Hippocampal formation (tissue), 2 donors: Measurements from ENCODE around the gene SBDS.
"Not testable (repeated sequence)": the region's sequence is repeated elsewhere in the genome, so short reads cannot be mapped to it uniquely, and the experiment has no call there.

Experiments
- DNase-seq, 2 donors: peaks; one replicate each; lab custom pipeline; 2025; lab: John Stamatoyannopoulos, UW

The SBDS gene

DNA sequence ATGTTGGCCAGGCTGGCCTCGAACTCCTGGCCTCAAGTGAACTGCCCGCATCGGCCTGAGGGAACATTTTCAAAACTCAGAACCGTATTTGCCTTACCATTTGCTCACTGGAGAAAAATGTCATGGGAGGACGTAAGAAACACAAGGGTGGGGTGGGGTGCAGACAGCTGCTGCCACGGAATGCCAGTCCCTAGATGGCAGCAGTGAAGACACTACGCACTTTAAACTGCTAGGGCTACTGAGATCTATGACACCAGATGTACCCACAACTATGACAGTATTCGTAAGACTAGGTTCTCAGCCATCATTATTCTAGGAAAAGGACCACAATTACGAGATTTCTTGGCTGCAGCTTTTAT is 716 bp downstream of the SBDS start:
- DNase-seq: peak; percentile 15 to 42

DNA sequence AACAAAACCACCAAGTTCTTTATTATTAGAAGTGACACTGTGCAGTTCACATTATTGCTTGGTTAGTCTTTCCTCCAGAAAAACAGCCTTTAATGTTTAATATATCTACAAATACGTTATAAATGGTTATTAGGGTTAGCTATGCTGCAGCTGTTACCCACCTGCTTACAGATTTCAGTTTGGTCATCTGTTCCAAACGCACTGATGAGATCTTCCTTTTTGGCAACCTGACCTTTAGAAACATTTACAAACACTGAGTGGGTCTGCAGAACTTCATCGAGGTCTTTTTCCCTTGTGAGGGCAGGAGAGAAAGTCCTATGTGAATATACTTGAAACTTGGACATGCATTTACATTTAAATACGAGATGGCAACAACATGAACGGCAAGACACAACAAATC is 1.3 kb downstream of the SBDS start:
- DNase-seq: not testable (repeated sequence)

DNA sequence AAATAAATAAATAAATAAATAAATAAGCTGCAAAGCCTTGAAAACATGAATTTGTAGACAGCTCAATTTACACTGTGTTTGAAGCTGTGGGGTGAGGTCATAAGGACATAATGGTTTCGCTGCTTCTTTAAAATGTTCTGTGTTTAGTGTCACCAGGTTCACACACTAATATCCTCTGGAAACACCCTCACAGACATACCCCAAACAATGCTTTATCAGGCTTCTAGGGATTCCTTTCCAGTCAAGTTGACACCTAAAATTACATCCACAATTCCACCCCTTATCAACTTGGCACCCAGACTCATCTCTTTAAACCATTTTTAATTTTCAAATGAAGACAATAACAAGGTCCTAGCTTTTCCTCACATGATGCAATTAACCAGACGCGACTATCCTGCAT is 5.8 kb downstream of the SBDS start:
- DNase-seq: not testable (repeated sequence)

DNA sequence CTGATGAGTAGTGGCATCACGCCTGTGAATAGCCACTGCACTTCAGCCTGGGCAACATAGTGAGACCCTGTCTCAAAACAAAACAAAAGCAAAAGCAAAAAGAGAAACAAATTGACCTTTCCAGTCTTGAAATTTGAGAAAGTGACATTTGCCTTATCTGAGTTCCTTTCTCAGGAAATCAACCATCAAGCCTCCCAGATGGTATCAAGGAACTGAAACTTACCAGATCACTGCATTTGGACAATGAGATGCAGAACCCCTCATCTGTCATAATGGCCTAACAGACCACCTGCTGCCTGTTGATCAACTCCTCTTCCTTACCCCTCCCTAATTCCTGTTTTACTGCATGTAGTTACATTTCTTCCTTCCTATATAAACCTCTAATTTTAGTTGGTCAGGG is 15.1 kb downstream of the SBDS start:
- DNase-seq: not testable (repeated sequence)

DNA sequence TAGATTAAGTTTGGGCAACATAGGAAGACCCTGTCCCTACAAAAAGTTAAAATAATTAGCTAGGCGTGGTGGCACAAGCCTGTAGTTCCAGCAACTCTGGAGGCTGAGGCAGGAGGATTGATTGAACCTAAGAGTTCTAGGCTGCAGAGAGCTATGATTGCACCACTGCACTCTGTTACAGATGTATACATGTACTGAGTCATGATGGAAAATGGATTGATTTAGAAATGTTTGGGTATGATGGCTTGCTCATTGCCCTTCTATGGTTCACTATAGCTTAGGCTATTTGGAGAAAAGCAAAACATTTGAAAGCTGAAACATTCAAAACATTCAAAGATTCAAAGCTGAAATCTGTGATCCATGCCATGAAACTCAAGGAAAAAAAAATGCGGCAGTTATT is 16.4 kb downstream of the SBDS start:
- not testable (repeated sequence) for DNase-seq

DNA sequence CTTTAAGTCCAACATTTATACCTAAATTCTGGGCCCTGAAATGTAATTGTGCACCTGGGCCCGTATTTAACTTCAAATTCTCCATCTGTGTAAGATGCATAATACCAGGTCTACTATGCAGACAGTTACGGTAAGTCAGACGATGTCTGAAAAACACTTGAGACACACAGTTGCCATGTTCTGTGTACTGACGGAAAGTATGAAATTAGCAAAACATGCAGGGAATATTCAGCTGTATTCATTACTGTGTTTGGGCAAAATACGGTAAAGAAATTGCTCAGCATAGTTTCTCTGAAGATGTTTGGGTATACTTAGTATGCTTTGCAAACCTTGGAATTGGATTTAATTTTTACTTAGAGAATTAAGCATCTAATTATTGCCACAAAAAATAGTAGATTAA is 17.1 kb downstream of the SBDS start:
- not testable (repeated sequence) for DNase-seq

DNA sequence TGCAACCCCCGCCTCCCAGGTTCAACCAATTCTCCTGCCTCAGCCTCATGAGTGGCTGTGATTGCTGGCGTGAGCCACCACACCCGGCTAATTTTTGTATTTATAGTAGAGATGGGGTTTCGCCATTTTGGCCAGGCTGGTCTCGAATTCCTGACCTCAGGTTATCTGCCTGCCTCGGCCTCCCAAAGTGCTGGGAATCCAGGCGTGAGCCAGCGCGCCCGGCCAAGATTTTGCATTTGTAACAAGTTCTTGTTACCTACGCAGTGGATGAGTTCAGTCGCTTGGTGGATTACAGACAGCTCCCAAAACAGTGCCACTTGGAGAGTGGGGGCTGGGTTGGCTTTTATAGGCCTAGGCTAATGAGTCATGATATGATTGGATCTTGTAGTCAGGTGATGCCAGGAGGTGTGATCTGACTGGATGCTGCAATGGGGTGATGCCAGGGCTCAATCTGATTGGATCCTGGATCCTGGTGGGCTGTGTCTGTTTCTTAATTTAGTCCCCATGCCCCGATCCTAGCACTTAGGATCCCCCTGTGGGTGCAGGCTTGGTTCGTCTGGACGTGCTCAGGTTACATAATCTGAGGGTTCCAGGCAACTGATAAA is 20.3 kb downstream of the SBDS start:
- no peak for DNase-seq

DNA sequence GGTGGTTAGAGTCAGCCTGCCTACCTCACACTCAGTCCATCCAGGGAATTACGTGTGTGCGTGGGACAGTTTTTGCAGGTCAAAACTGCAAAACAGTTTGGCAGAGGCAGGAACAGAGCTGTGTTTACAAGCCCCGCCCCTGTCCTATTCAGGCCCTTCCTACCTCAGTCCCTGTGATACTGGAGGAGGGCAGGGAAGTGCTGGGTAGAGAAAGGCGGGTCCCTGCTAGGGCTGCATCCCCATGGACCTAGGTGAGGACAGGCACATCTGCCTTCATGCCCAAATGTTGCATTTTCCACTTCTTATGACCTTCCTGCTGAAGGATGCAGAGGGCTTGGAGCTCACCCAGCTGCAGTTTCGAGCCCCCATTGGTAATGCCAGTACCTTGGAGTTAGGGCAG is 25.1 kb downstream of the SBDS start:
- no peak for DNase-seq

DNA sequence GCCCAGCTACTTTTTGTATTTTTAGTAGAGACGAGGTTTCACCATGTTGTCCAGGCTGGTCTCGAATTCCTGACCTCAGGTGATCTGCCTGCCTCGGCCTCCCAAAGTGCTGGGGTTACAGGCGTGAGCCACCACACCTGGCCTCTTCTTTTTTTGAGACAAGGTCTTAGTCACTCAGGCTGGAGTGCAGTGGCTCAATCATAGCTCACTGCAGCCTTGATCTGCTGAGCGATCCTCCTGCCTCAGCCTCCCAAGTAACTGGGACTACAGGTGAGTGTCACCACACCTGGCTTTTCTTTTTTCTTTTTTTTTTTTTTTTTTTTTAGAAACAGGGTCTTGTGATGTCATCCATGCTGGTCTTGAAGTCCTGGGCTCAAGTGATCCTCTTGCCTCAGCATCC is 26.4 kb downstream of the SBDS start:
- not testable (repeated sequence) for DNase-seq

DNA sequence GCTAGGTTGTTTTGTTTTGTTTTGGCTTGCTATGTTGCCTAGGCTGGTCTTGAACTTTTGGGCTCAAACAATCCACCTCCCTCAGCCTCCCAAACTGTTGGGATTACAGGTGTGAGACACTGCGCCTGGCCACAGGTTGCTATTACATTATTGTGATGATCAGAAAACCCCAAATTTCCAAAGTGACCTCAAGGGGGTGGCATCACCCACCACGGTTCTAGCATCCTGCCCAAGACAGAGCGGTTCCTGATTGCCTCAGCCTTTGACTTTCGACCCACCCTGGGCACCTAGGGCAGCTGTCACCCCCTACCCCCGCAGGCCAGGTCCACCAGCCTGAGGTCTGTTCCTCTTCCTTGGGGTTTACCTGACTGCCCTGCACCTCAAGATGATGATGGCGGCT is 28.4 kb downstream of the SBDS start:
- DNase-seq: no peak

DNA sequence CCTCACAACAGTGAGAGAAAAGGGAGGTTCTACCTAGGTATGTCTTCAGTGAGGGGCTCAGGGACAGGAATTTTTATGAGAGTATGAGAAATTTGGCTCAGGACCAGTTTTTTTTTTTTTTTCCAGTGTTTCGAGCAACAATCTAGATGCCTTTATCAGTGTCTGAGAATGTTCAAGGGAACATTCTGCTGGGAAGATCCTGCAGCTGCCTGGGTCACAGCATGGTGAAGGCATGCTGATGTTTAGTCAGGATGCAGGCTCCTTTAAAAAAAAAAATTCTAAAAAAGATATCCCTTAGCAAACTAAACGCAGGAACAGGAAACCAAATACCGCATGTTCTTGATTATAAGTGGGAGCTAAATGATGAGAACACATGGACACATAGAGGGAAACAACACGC is 31.0 kb downstream of the SBDS start:
- no peak for DNase-seq

DNA sequence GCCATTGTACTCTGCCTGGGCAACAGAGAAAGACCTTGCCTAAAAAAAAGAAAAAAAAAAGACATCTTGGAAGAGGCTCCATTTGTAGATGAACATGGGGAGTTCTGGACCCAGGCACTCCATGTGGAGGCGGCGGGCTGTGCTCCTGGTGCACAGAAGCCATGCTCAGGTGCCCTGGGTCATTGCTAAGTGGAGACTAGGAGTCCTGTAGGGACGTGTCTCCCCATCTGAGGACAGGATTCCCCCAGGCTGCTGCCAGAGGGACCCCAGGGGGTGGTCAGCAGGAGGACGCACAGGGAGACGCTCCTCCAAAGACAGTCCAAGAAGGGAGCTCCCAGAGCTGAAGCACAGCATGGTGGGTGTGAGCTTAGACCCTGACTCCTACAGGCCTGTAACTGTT is 34.3 kb downstream of the SBDS start:
- no peak for DNase-seq

DNA sequence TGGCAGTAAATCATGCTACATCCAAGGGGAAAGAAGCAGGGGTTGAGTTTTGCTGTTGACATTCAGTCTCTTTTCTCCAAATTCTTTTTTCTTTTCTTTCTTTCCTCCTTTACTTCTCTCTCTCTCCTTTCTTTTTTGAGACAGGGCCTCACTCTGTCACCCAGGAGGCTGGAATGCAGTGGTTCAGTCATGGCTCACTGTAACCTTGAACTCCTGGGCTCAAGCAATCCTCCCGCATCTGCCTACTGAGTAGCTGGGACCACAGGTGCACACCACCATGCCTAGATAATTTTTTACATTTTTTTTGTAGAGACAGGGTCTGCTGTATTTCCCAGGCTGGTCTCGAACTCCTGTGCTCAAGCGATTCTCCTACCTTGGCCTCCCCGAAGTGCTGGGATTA is 35.2 kb downstream of the SBDS start:
- no peak for DNase-seq

DNA sequence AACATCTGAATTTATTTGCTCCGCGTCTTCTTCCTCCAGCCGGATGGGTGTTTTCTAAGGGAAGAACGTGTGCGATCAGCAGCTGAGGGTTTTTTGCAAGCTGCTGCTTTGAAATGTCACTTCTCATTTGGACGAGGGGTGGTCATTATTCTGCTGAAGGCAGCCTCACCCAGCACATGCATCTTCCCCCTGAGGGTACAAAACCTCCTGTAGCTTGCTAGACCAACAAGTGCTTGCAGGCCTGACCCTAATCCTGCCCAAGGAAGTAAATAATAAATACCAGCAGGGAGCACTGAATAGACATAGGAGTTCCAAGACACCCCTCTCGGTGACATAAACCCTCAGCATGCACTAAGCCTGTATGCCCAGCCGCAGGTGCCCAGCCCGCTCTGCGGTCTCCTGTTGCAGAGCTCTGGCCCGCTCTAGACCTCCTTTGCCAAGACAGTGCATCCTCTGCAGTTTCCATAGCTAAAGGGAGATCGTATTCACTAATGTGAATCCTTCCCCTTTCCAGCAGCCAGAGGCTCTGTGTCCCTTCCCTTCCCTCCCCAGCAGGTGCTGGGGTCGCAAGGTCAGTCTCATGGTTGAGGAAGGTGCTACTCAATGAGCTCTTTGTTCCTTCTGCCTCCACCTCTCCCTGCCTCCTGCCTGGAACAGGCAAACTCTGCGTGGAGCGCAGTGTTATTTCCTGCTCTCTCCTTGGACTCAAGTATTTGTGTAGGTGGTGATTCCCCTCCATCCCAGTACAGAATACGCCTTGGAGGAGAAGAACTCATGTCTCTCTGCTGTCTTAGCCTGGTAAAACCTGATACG is 36.6 kb downstream of the SBDS start:
- DNase-seq: no peak

DNA sequence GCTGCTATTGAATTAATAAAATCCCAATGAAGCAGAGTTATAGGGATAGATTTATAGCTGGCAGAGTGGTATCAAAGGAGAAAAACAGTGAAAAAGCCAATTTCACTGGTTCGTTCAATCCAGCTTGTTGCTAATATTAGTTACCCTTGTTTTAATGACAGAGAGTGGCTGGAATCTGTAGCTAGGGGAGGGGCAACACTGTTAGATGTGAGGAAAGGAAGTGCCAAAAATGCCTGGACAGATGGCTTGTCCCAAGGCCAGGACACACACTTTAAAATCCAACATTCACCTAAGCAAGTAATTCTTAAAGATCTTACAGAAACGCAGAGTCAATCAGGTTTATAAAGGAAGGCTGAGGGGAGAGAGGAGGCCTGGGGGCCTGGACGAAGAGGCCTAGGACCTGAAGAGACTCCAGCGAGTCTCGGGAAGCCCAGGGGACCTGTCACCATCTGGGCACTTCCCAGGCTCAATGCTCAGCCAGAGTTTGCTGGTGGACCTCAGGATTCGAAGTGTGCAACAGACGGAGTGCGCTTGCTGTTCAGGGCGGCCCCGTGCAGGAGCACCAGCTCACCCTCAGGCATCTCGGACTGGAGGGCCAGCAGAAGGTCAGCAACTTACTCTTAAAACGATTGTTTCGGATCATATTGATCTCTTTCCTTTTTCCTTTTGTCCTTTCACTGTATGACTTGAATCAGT is 37.6 kb downstream of the SBDS start:
- no peak for DNase-seq

DNA sequence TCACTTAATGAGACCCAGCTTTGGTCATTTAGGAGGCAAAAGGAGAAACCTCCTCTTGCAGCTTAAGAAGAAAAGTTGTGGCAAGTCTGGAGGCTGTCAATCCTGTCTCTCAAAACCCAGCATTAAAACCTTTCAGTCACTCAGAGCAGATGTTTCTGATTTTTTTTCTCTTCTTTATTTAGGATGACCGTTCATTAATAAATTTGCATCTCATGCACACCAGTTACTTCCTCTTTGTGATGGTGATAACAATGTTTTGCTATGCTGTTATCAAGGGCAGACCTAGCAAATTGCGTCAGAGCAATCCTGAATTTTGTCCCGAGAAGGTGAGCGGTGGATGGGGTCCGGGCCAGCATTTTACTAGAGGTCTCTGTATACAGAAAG is 42.4 kb downstream of the SBDS start:
- no peak for DNase-seq

DNA sequence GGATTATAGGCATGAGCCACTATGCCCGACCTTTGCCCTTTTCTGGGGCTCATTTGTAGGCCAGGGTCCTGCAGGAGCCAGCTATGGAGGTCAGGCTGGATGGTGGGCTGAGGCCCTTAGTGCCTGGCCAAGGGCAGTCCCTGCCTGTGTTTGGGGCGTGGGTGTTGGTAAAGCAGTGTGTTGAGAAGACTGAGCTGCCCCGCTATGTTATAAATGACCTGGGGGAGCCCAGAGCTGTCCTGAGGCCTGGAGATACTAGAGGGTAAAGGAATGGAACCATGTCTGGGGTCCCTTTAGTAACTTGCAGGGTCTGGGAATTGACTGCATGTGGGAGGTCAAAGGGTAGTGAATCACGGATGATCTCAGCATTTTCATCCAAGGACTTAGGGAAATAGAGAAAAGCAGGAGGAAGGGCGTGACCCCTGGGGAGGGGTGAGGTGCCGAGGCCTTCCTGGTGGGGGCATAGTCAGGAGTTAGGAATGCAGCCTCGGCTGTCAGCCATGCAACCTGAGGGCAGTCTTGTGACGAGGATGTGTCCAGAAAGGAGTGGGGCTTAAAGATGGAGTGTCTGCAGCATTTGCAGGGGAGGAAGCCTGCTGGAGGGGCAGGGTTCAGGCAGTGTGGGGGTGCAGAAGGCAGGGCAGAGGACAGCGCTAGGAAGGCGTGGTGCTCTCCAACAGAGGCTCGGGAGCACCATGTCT is 42.9 kb downstream of the SBDS start:
- DNase-seq: no peak

DNA sequence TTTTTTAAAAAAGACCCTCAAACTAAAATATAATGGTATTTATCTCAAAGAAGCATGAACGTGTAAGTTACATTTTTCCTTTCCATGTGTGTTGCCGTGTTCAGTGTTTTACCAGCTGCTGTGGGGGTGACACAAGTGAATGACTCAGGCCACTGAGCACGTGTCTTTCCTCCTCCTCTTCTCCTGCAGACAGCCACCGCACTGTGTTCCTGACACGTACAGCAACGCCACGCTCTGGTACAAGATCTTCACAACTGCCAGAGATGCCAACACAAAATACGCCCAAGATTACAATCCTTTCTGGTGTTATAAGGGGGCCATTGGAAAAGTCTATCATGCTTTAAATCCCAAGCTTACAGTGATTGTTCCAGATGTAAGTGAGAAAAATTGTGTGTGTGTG is 44.6 kb downstream of the SBDS start:
- peak; percentile 31 to 69 for DNase-seq

DNA sequence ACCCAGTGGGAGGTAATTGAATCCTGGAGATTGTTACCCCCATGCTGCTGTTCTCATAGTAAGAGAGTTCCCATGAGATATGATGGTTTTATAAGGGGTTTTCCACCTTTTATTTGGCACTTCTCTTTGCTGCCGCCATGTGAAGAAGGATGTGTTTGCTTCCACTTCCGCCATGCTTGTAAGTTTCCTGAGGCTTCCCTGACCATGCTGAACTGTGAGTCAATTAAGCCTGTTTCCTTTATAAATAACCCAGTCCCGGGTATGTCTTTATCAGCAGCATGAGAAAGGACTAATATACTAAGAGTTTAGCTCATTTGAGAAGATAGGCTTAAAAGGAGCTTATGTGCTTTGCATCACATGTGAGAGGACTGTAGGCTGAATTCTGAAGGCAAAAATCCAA is 45.1 kb downstream of the SBDS start:
- DNase-seq: no peak

DNA sequence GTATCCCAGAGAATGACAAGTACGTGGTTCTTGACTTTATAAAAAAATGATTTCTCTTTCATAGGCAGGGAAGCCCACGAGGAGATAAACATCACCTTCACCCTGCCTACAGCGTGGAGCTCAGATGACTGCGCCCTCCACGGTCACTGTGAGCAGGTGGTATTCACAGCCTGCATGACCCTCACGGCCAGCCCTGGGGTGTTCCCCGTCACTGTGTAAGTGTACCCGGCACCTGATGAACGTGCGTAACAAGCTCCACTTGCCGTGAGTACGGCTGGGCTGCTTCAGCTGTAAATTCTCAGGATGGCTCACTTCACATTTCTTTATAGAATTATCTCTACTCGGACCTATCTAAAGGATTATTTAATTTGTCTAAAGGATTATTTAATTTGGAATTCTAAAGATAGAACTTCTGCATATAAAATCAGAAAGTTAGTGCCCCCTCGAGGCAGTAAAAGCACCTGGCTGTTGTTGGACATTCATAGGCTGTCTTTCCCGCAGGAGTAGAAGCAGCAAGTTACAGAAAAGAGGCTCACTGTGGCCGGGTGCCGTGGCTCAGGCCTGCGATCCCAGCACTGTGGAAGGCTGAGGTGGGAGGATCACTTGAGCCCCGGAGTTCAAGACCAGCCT is 46.8 kb downstream of the SBDS start:
- DNase-seq: no peak

DNA sequence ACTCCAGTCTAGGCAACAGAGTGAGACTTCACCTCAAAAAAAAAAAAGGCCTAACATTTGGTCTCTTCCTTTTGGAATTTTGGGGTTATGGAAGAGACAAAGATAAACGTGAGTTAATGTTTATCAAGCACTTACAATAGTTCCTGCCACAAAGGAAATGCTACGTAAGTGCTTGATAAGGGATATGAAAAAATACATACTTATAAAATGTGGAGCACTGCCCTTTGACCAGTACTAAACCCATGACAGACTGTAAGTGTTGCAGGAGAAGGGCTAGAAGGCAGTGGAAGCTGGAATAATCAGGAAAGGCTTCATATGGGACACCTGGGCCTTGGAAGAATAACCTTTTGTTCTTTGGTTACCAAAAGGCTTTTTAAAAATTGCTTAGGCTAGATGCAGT is 48.8 kb downstream of the SBDS start:
- DNase-seq: no peak

DNA sequence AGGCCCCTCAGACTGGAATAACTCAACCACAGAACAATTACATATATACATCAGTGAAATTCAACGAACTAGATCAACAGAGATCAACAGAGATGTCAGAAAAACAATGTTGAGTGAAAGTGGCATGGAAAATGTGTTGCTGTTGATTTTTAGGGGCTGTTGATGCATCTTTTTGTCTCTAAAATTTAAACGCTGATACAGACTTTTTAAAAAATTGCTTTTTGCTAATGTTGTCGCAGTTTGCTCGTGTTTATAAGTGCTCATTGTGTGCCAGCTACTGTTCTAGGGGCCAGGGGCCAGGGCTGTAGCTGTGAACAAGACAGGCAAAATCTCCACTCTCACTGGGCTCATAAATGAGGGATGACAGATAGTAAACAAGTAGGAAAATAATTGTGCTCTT is 56.1 kb downstream of the SBDS start:
- DNase-seq: no peak
